H9 (cell line): ENCODE results near the gene GLS2. TPM values are rescaled to one million over a fixed set of nuclear protein-coding genes. Genes with fewer than 3 reads are reported as not detected.

Experiments
- DNase-seq: peaks from one replicate; pipeline ENCODE4 v3.0.0-alpha.2; 2017
- H2AFZ ChIP-seq: one replicate; pipeline ENCODE4 v1.6.1; 2013; ENCODE audit warnings: mild to moderate bottlenecking, low read length, control low read depth, moderate library complexity
- H2AK5ac ChIP-seq: 2 replicates; pipeline ENCODE4 v1.6.1; 2013; ENCODE audit warnings: low read length, control low read depth, mixed read lengths; ENCODE audit not compliant: insufficient read length
- H2BK120ac ChIP-seq: one replicate; pipeline ENCODE4 v1.6.1; 2013; ENCODE audit warnings: low read depth, mild to moderate bottlenecking, low read length, control low read depth, inconsistent platforms; ENCODE audit not compliant: poor library complexity, severe bottlenecking
- H2BK12ac ChIP-seq: 2 replicates; pipeline ENCODE4 v1.6.1; 2013; ENCODE audit warnings: low read length, control low read depth, mixed read lengths, low read depth; ENCODE audit not compliant: insufficient read length
- H2BK15ac ChIP-seq: 2 replicates; pipeline ENCODE4 v1.6.1; 2013; ENCODE audit warnings: low read depth, low read length, control low read depth
- H2BK20ac ChIP-seq: one replicate; pipeline ENCODE4 v1.6.1; 2013; ENCODE audit warnings: low read depth, mild to moderate bottlenecking, low read length, control low read depth, inconsistent platforms; ENCODE audit not compliant: poor library complexity, severe bottlenecking
- H2BK5ac ChIP-seq: 2 replicates; pipeline ENCODE4 v1.6.1; 2013; ENCODE audit warnings: low read length, control low read depth, mixed read lengths; ENCODE audit not compliant: insufficient read length
- H3K14ac ChIP-seq: 2 replicates; pipeline ENCODE4 v1.6.1; 2013; ENCODE audit warnings: low read length, control low read depth; ENCODE audit not compliant: insufficient read depth
- H3K18ac ChIP-seq: 2 replicates; pipeline ENCODE4 v1.6.1; 2013; ENCODE audit warnings: low read depth, mild to moderate bottlenecking, mixed read lengths, low read length, control low read depth; ENCODE audit not compliant: insufficient read length
- H3K23ac ChIP-seq: 2 replicates; pipeline ENCODE4 v1.6.1; 2013; ENCODE audit warnings: low read length, control low read depth, mixed read lengths, low read depth; ENCODE audit not compliant: insufficient read length
- H3K23me2 ChIP-seq: 2 replicates; pipeline ENCODE4 v1.6.1; 2013; ENCODE audit warnings: low read depth, mild to moderate bottlenecking, mixed read lengths, low read length, control low read depth; ENCODE audit not compliant: insufficient read length, poor library complexity, severe bottlenecking
- H3K27ac ChIP-seq: 2 replicates; pipeline ENCODE4 v1.5.1; 2013; ENCODE audit warnings: low read length, control low read depth, mixed read lengths, low read depth; ENCODE audit not compliant: insufficient read length
- H3K27me3 ChIP-seq: 2 replicates; pipeline ENCODE4 v1.6.1; 2013; ENCODE audit warnings: low read length, control low read depth, inconsistent platforms; ENCODE audit not compliant: insufficient read depth
- H3K4ac ChIP-seq: 2 replicates; pipeline ENCODE4 v1.6.1; 2013; ENCODE audit warnings: low read depth, mild to moderate bottlenecking, control low read depth, inconsistent platforms, low read length, moderate library complexity
- H3K4me1 ChIP-seq: 2 replicates; pipeline ENCODE4 v1.6.1; 2013; ENCODE audit warnings: low read length, control low read depth, inconsistent platforms; ENCODE audit not compliant: insufficient read depth
- H3K4me2 ChIP-seq: 2 replicates; pipeline ENCODE4 v1.6.1; 2013; ENCODE audit warnings: low read length, control low read depth, mixed read lengths; ENCODE audit not compliant: insufficient read length, insufficient read depth
- H3K56ac ChIP-seq: 2 replicates; pipeline ENCODE4 v1.6.1; 2013; ENCODE audit warnings: low read depth, mild to moderate bottlenecking, mixed read lengths, low read length, control low read depth; ENCODE audit not compliant: insufficient read length
- H3K79me1 ChIP-seq: 2 replicates; pipeline ENCODE4 v1.6.1; 2013; ENCODE audit warnings: low read depth, mild to moderate bottlenecking, moderate library complexity, low read length, control low read depth, inconsistent platforms; ENCODE audit not compliant: insufficient read depth, poor library complexity, severe bottlenecking
- H3K79me2 ChIP-seq: 2 replicates; pipeline ENCODE4 v1.6.1; 2013; ENCODE audit warnings: low read length, control low read depth, inconsistent platforms; ENCODE audit not compliant: insufficient read depth
- H3K9ac ChIP-seq: 2 replicates; pipeline ENCODE4 v1.6.1; 2013; ENCODE audit warnings: low read length, control low read depth, mixed read lengths; ENCODE audit not compliant: insufficient read length; ENCODE audit errors: extremely low read depth
- H3K9me3 ChIP-seq: one replicate; pipeline ENCODE4 v1.6.1; 2013; ENCODE audit warnings: low read depth, low read length, inconsistent platforms; ENCODE audit not compliant: control insufficient read depth
- H3T11ph ChIP-seq: one replicate; pipeline ENCODE4 v1.6.1; 2013; ENCODE audit warnings: mild to moderate bottlenecking, low read length, control low read depth, inconsistent platforms
- H4K20me1 ChIP-seq: one replicate; pipeline ENCODE4 v1.6.1; 2013; ENCODE audit not compliant: control insufficient read depth, insufficient read length, insufficient read depth
- H4K5ac ChIP-seq: 2 replicates; pipeline ENCODE4 v1.6.1; 2013; ENCODE audit warnings: low read depth, mild to moderate bottlenecking, mixed read lengths, low read length, control low read depth; ENCODE audit not compliant: insufficient read length
- H4K8ac ChIP-seq: replicated peaks from 2 replicates; pipeline ENCODE4 v1.6.1; 2013; ENCODE audit warnings: low read length, control low read depth, mixed read lengths, low read depth; ENCODE audit not compliant: insufficient read length
- H4K91ac ChIP-seq: 2 replicates; pipeline ENCODE4 v1.6.1; 2013; ENCODE audit warnings: low read depth, mild to moderate bottlenecking, moderate library complexity, mixed read lengths, low read length, control low read depth; ENCODE audit not compliant: insufficient read length
- H3K27ac Mint-ChIP-seq, 3 experiments: 2 replicates in 2 of 3; 3 replicates in 1 of 3; pipeline ENCODE4 v1.8.0; 2020 to 2021; ENCODE audit warnings: mixed read lengths in 3 of 3, mild to moderate bottlenecking in 1 of 3, moderate library complexity in 1 of 3
- H3K27me3 Mint-ChIP-seq: 2 replicates; pipeline ENCODE4 v1.8.0; 2021; ENCODE audit warnings: low read depth, mild to moderate bottlenecking, moderate library complexity, mixed read lengths
- H3K36me3 Mint-ChIP-seq, 3 experiments: 2 replicates in 2 of 3; 3 replicates in 1 of 3; pipeline ENCODE4 v1.8.0; 2020 to 2021; ENCODE audit warnings: low read depth in 3 of 3, mixed read lengths in 3 of 3; ENCODE audit not compliant: insufficient read depth in 1 of 3
- H3K4me1 Mint-ChIP-seq, 2 experiments: 2 replicates each; pipeline ENCODE4 v1.8.0; 2020; ENCODE audit warnings: mixed read lengths in 2 of 2
- H3K4me3 Mint-ChIP-seq, 2 experiments: 2 replicates in 1 of 2; 3 replicates in 1 of 2; pipeline ENCODE4 v1.8.0; 2020 to 2021; ENCODE audit warnings: mild to moderate bottlenecking in 2 of 2, mixed read lengths in 2 of 2, moderate library complexity in 1 of 2
- H3K9me3 Mint-ChIP-seq, 2 experiments: 2 replicates in 1 of 2; 3 replicates in 1 of 2; pipeline ENCODE4 v1.8.0; 2020; ENCODE audit warnings: mild to moderate bottlenecking in 2 of 2, mixed read lengths in 2 of 2, moderate library complexity in 1 of 2
- CTCF ChIP-seq: fragments of 200-600 bp; sonication (generic); conservative IDR thresholded peaks from 3 replicates; pipeline ENCODE4 v1.8.0; 2021; ENCODE audit warnings: antibody characterized with exemption, mild to moderate bottlenecking
- WGBS: extraction: QIAGEN DNeasy Blood & Tissue Kit; methylation state at CpG from one replicate; pipeline ENCODE4 v1.1.7; 2013; ENCODE audit warnings: missing lambda C conversion rate, low lambda C conversion rate, mixed read lengths; ENCODE audit not compliant: insufficient read length; ENCODE audit errors: extremely low coverage; 5-methylcytosine and 5-hydroxymethylcytosine counted together
- total RNA-seq: library from RNA; stranded (reverse); gene quantifications from 2 replicates; pipeline ENCODE4 v1.2.1, GENCODE V29; 2021

The GLS2 gene
- total RNA-seq, 1 experiment from 2014 or later: 17.0 TPM

- H3K23me2 ChIP-seq: peaks cover 5% of the 10 kb centered on the region
- no peak for TF ChIP-seq CTCF
- H2BK15ac ChIP-seq: no peak overlapping the region
- H2BK120ac ChIP-seq: no peak overlapping the region
- H3K9me3 Mint-ChIP-seq: no peaks in the 10 kb centered on the region
- H3K27me3 Mint-ChIP-seq: no peaks in the 10 kb centered on the region
- H4K20me1 ChIP-seq: no peaks in the 10 kb centered on the region
- H3K4me3 Mint-ChIP-seq: peak overlapping the region; percentile 81 to 87; a peak in 3 of 5 replicates
- no peaks in the 10 kb centered on the region for H3K27me3 ChIP-seq
- H3T11ph ChIP-seq: no peak overlapping the region
- no peaks in the 10 kb centered on the region for H3K4me1 ChIP-seq
- no peak overlapping the region for H3K4me2 ChIP-seq
- no peak overlapping the region for H3K18ac ChIP-seq
- no peaks in the 10 kb centered on the region for H3K36me3 Mint-ChIP-seq
- no peak overlapping the region for H2BK12ac ChIP-seq
- H4K91ac ChIP-seq: no peak overlapping the region
- H2AK5ac ChIP-seq: no peak overlapping the region
- no peak overlapping the region for H3K14ac ChIP-seq
- peaks cover 3% of the 10 kb centered on the region for H3K79me1 ChIP-seq
- no peak overlapping the region for H2BK5ac ChIP-seq
- no peak overlapping the region for H3K4ac ChIP-seq
- H3K9me3 ChIP-seq: no peaks in the 10 kb centered on the region
- H2BK20ac ChIP-seq: peak overlapping the region; percentile 97
- peak overlapping the region in 1 of 3 experiments; percentile 73; a peak in 2 of 7 replicates for H3K27ac Mint-ChIP-seq
- H3K27ac ChIP-seq: no peak overlapping the region
- no peaks in the 10 kb centered on the region; the same call in 1 of the 2 replicates for H3K79me2 ChIP-seq
- DNase-seq: no peak
- H3K56ac ChIP-seq: no peak overlapping the region
- H2AFZ ChIP-seq: no peak overlapping the region
- WGBS: no CpG with 5 or more reads among the region's 8 CpGs
- peaks cover 18 to 27% of the 10 kb centered on the region in 2 experiments for H3K4me1 Mint-ChIP-seq
- H3K23ac ChIP-seq: no peak overlapping the region
- no peak overlapping the region for H3K9ac ChIP-seq
- H4K5ac ChIP-seq: no peak overlapping the region
- H4K8ac ChIP-seq: no peak overlapping the region
Measured at GRCh38 chr12:56521209-56521589, 33.2 kb upstream of the GLS2 start.
